Head of caudate nucleus (tissue), 42 donors: ENCODE results near the gene SUCLG1.
A peak's percentile ranks its signal among the peaks of the same experiment; 100 is the strongest.

Experiments used
- DNase-seq, 42 donors: peaks; one replicate each; pipeline versions ENCODE4 v3.0.0 to v3.0.0-alpha.2; 2020 to 2021; ENCODE audit warnings: mixed read lengths in 7 of 42
- intact Hi-C: fragments of 100-400 bp; cut with DNase I; formaldehyde crosslinking; loops from one replicate; pipeline ENCODE4 v1.15.0; 2022

SUCLG1 gene

GRCh38 chr2:84459018-84459943, at the start of gene SUCLG1:
SUCLG1 (minus strand) TSS chr2:84459280; CDS start chr2:84459269, 11 bp downstream.
- intact Hi-C loops = no loop called here

DNA sequence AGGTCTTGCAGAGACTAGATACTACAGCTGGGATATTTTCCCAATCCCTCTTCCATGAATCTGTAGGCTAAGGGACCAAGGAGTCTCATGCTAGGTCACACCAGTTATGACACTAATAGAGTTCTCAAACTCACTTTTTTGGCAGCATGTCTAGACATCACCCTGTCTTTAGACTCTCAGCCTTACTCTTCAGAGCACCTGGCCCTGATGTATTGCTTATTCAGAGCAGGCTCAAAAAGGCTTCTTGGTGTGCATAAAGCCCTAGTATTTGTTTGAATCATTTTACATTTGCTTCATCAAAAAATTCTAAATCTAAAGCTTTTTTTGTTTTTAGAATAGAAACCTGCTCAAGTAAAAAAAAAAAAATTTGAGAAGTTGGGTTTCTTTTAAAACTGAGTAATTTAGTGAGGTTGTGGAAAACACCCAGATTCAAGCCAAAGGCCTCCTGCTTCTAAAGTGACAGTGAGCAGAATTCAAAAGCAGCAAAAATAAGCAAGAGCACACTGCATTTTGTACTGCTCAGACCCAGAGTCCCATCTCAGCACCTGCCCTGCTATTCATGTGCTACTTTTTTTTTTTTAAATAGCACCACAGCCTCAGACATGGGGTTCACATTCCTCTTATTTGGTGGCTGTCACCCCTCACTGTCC, 39.2 kb upstream of the SUCLG1 start:
- no peak for DNase-seq
- intact Hi-C loops = loop anchor here (10.0 kb wide), 1 partner anchor 387 kb away; the partner anchor contains the start of gene TRABD2A

More at GRCh38 chr2:84459018-84459943, at the start of gene SUCLG1:
- DNase-seq = peak; percentile 85 to 96 (median 91)

DNA sequence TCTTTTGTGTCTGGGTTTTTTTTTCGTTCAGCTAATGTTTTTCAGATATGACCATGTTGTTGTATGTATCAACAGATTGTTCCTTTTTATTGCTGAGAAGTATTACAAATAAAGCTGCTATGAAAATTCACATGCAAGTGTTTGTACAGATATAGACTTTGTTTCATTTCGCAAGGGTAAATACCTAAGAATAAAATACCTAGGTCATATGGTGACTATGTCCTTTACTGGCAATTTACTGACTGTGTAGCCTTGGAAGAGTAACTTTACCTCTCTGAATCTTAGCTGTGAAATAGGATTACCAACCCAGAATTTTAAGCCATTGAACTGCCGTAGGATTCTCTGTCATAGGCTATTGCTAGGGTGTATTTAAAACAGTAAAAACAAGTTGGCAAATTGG, 38.2 kb upstream of the SUCLG1 start:
- intact Hi-C loops = loop anchor here (10.0 kb wide), 1 partner anchor 388 kb away; the partner anchor contains the start of gene TRABD2A

DNA sequence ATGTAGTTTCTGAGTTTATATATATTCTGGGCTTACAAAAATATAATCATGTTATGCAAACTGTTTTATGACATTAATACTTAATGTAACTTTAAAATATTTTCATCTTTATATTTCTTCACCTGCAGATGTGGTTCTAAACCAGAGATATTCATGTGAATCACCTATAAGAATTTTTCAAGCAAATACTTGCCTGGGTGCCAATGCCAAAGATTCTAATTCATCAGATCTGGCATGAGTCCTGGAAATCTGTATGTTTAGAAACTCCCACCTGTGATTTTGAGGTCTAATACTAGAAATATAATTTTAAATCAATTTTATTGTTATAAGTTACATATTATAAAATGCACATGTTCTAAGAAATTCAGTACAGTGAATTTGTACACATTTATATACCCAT, 37.3 kb upstream of the SUCLG1 start:
- intact Hi-C loops = loop anchor here (10.0 kb wide), 1 partner anchor 388 kb away; the partner anchor contains the start of gene TRABD2A
- DNase-seq = no peak

More for the DNA sequence above, 38.2 kb upstream of the SUCLG1 start:
- DNase-seq = no peak

GRCh38 chr2:84495539-84496146, 36.6 kb upstream of the SUCLG1 start:
- peak in 12 of 42 donors; percentile 12 to 62 (median 19) for DNase-seq
- intact Hi-C loops = loop anchor here (10.0 kb wide), 1 partner anchor 389 kb away; the partner anchor contains the start of gene TRABD2A

DNA sequence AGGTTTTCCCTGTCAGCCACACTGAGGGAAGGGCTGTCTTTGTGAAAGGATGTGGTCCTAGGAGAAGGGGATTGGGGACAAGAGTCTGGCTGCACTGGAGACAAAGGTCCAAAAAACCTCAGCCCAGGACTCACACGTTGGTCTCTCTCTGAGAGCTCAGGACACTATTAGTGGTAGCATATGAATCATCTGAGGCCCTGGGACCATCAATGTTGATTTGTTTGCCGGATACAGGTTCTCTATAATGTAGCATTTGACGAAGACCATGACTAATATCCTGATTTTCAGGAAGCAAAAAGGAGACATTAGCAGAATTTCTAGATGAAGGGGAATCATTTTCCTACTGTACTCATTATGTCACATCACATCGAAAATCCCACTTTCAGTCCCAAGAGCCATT, 35.0 kb upstream of the SUCLG1 start:
- DNase-seq = no peak
- intact Hi-C loops = loop anchor here (10.0 kb wide), 1 partner anchor 391 kb away; the partner anchor contains the start of gene TRABD2A

GRCh38 chr2:84493514-84493913, 34.4 kb upstream of the SUCLG1 start:
- intact Hi-C loops = loop anchor here (10.0 kb wide), 1 partner anchor 391 kb away; the partner anchor contains the start of gene TRABD2A
- DNase-seq = no peak

- DNase-seq = no peak
- intact Hi-C loops = loop anchor here (10.0 kb wide), 1 partner anchor 392 kb away; the partner anchor contains the start of gene TRABD2A
Measured at GRCh38 chr2:84492571-84492970, 33.5 kb upstream of the SUCLG1 start.

DNA sequence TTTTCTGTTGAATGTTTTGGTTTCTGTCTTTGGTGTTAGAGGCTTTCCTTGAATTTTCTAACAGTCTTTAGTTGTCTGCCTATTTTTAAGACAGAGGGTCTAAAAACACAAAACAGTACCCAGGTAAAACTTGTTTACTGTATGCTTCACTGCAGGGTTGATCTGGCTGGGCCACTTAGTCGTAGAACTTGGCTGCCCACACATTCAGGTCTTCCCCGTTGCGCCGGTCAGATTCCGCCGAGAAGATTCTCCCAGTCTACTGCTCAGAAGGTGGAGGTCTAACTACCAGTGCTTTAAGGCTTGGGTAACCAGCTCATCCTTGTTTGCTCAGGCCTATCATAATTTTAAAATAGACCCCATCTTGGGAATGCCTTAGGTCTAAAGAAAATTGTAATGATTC, 32.7 kb upstream of the SUCLG1 start:
- intact Hi-C loops = loop anchor here (10.0 kb wide), 1 partner anchor 393 kb away; the partner anchor contains the start of gene TRABD2A
- no peak for DNase-seq

GRCh38 chr2:84491256-84491655, 32.2 kb upstream of the SUCLG1 start:
- intact Hi-C loops = loop anchor here (10.0 kb wide), 1 partner anchor 394 kb away; the partner anchor contains the start of gene TRABD2A
- no peak for DNase-seq

- intact Hi-C loops = no loop called here
- DNase-seq = no peak
Measured at GRCh38 chr2:84487298-84487996, 28.4 kb upstream of the SUCLG1 start.

GRCh38 chr2:84486441-84487115, 27.5 kb upstream of the SUCLG1 start:
- no peak for DNase-seq
- intact Hi-C loops = no loop called here

- intact Hi-C loops = no loop called here
Measured at GRCh38 chr2:84483320-84483719, 24.2 kb upstream of the SUCLG1 start.

DNA sequence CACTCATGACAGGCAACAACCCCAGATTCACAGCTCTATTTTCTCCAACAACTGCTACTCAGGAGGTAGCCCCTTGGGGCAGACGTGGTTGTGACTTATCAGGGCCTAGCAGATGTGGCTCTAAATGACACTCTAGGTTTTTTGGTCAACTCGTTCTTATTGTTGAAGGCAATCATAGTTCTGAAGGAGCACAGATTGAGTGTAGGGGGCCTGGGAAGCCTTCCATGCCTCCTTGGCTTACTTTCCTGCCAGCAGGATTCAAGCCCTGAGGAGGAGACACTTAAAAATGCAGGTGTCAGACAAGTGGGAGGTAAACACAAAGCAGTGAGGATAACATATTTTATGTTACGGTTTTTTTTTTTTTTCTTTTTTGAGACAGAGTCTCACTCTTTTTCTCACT, 23.5 kb upstream of the SUCLG1 start:
- intact Hi-C loops = no loop called here
- DNase-seq = no peak

More at GRCh38 chr2:84483320-84483719, 24.2 kb upstream of the SUCLG1 start:
- no peak for DNase-seq

DNA sequence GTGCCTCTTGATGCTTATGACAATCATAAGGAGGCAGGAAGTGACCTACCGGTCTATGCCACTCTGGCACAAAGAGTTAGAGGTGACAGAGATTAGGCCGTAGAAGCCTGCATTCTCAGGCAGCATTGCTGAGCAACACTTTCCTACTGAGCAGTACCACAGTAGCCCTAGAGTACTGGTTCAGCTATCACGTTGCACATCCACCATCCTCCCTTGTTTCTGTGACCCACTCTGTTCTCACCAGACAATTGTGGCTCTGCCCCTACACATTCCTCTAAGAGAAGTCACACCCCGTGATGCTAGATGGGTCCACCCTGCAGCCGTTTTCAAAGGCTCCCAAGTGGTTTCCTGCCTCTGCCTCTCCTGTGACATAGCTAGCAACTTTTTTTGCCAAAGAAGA, 22.6 kb upstream of the SUCLG1 start:
- DNase-seq = no peak
- intact Hi-C loops = no loop called here

- no peak for DNase-seq
- intact Hi-C loops = no loop called here
Measured at GRCh38 chr2:84478867-84479266, 19.8 kb upstream of the SUCLG1 start.

DNA sequence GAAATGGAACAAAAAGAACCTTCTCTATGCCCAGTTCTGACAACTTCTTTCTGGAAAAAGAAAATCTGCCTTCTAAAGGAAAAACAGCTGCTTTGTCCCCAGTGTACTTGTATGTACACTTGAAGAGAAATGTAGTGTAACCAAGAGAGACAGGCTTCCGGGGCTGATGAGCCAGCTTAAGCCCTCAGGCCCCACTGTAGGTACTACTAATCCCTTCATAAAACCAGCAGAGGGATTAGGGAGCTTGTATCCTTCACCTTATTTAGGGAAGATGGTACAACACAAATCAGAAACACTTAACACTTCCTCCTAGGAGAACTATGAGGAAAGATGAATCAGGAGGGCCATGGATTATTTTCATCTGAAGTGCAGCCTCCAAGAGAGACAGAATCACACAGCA, 18.8 kb upstream of the SUCLG1 start:
- no peak for DNase-seq
- intact Hi-C loops = no loop called here

DNA sequence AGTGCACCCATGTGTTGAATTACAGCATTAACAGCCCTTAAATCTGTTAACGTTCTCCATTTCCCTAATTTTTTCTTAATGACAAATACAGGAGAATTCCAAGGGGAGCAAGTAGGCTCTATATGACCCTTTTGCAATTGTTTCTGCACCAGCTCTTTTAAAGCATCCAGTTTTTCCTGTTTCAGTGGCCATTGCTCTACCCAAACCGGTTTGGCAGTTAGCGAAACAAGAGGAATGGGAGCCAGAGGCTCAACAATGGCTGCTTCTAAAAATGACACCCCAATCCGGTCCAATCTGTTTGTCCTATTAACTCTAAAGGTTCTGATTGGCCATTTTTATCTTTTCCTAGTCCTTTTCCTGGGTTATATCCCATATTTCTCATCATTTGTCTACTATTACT, 15.1 kb upstream of the SUCLG1 start:
- DNase-seq = no peak
- intact Hi-C loops = no loop called here
